ENCODE data around the gene MMP24OS.

DNA sequence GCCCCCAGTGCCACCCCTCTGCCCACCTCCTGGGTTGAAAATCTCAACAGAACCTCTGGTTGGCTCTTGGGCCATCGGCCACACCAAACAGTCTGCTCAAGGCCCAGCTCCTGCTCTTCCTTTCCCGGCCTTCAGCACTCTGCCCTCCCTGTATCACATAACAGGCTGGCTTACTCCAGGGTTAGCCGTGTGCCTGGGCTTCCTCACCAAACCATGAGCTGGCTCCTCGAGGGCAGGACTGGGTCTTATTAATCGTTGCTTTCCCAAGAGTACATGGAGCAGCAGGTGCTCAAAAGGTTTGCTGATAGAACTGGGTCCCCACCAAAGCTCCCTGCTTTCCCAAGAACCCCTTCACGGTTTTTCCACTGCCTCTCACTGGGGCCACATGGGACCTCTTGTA is 27.0 kb upstream of the MMP24OS start:
- TF ChIP-seq, protein P1, sequence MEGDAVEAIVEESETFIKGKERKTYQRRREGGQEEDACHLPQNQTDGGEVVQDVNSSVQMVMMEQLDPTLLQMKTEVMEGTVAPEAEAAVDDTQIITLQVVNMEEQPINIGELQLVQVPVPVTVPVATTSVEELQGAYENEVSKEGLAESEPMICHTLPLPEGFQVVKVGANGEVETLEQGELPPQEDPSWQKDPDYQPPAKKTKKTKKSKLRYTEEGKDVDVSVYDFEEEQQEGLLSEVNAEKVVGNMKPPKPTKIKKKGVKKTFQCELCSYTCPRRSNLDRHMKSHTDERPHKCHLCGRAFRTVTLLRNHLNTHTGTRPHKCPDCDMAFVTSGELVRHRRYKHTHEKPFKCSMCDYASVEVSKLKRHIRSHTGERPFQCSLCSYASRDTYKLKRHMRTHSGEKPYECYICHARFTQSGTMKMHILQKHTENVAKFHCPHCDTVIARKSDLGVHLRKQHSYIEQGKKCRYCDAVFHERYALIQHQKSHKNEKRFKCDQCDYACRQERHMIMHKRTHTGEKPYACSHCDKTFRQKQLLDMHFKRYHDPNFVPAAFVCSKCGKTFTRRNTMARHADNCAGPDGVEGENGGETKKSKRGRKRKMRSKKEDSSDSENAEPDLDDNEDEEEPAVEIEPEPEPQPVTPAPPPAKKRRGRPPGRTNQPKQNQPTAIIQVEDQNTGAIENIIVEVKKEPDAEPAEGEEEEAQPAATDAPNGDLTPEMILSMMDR (IDR thresholded peaks at IDR 0.05; ENCODE audit: low read depth, low read length): no peak
- TF ChIP-seq EZH2phosphoT487 (IDR thresholded peaks at IDR 0.05; ENCODE audit: low read depth): no peak

Measured in OCI-LY3 (cell line).